Neural cell (in vitro differentiated cells): ENCODE results near the gene CAMK2D. TPM values are rescaled to one million over a fixed set of nuclear protein-coding genes. Genes with fewer than 3 reads are reported as not detected.

Experiments used
- H2AFZ ChIP-seq: fragments of 200-600, 300-800 bp; sonication (generic), shearing (Covaris generic); 2 replicates; pipeline ENCODE4 v1.6.0; 2014; ENCODE audit warnings: low read depth, mild to moderate bottlenecking, antibody characterized with exemption, low read length, moderate library complexity
- H3F3A ChIP-seq: fragments of 200-600 bp; shearing (Covaris generic); 2 replicates; pipeline ENCODE4 v1.6.1; 2016; ENCODE audit warnings: mild to moderate bottlenecking, moderate library complexity, mixed read lengths, antibody characterized with exemption, low read length; ENCODE audit not compliant: insufficient read depth, poor library complexity, severe bottlenecking
- H3K27ac ChIP-seq: fragments of 200-600, 300-800 bp; sonication (generic), shearing (Covaris generic); 2 replicates; pipeline ENCODE4 v1.5.1; 2014; ENCODE audit warnings: mild to moderate bottlenecking, low read length, moderate library complexity
- H3K27me3 ChIP-seq: fragments of 300-800, 200-600 bp; sonication (generic), shearing (Covaris generic); 2 replicates; pipeline ENCODE4 v1.6.0; 2014; ENCODE audit warnings: mild to moderate bottlenecking, low read depth, low read length, moderate library complexity; ENCODE audit not compliant: insufficient read depth
- H3K36me3 ChIP-seq: fragments of 300-800, 200-600 bp; sonication (generic), shearing (Covaris generic); 2 replicates; pipeline ENCODE4 v1.5.1; 2014; ENCODE audit warnings: mild to moderate bottlenecking, antibody characterized with exemption, low read length, moderate library complexity; ENCODE audit not compliant: insufficient read depth
- H3K4me2 ChIP-seq: fragments of 300-800, 200-600 bp; sonication (generic), shearing (Covaris generic); 2 replicates; pipeline ENCODE4 v1.6.0; 2014; ENCODE audit warnings: mild to moderate bottlenecking, low read length
- H3K4me3 ChIP-seq: fragments of 300-800, 200-600 bp; sonication (generic), shearing (Covaris generic); 2 replicates; pipeline ENCODE4 v1.5.1; 2014; ENCODE audit warnings: mild to moderate bottlenecking, low read length, moderate library complexity
- H3K79me2 ChIP-seq: fragments of 200-600 bp; shearing (Covaris generic); replicated peaks from 2 replicates; pipeline ENCODE4 v1.6.0; 2014; ENCODE audit warnings: mild to moderate bottlenecking, low read length, moderate library complexity; ENCODE audit not compliant: insufficient read depth
- H3K9ac ChIP-seq: fragments of 300-800, 200-600 bp; sonication (generic), shearing (Covaris generic); 2 replicates; pipeline ENCODE4 v1.6.1; 2016; ENCODE audit warnings: mild to moderate bottlenecking, low read length, mixed read lengths
- H3K9me2 ChIP-seq: fragments of 200-600 bp; shearing (Covaris generic); 2 replicates; pipeline ENCODE4 v1.6.1; 2016; ENCODE audit warnings: mild to moderate bottlenecking, low read length, mixed read lengths; ENCODE audit not compliant: insufficient read depth
- H3K9me3 ChIP-seq: fragments of 200-600, 300-800 bp; sonication (generic), shearing (Covaris generic); 2 replicates; pipeline ENCODE4 v1.6.1; 2016; ENCODE audit warnings: mild to moderate bottlenecking, mixed run types, low read length, moderate library complexity, mixed read lengths
- H4K20me1 ChIP-seq: fragments of 200-600 bp; shearing (Covaris generic); 2 replicates; pipeline ENCODE4 v1.6.1; 2016; ENCODE audit warnings: mild to moderate bottlenecking, mixed run types; ENCODE audit not compliant: insufficient read depth
- EP300 ChIP-seq: fragments of 450-650 bp; conservative IDR thresholded peaks from 2 replicates; pipeline ENCODE4 v1.6.1; 2014; ENCODE audit warnings: antibody characterized with exemption, mild to moderate bottlenecking, moderate library complexity; ENCODE audit not compliant: poor library complexity, severe bottlenecking
- EZH2 ChIP-seq: fragments of 200-600, 300-800 bp; shearing (Covaris generic), sonication (generic); IDR thresholded peaks from 2 replicates; pipeline ENCODE4 v1.6.1; 2014; ENCODE audit warnings: antibody characterized with exemption, low read length, borderline replicate concordance, mild to moderate bottlenecking; ENCODE audit not compliant: insufficient read depth, poor library complexity, severe bottlenecking
- MXI1 ChIP-seq: fragments of 450-650 bp; conservative IDR thresholded peaks from 2 replicates; pipeline ENCODE4 v1.6.1; 2014; ENCODE audit warnings: antibody characterized with exemption, mild to moderate bottlenecking; ENCODE audit not compliant: poor library complexity, severe bottlenecking
- POLR2AphosphoS5 ChIP-seq: IDR thresholded peaks from 2 replicates; pipeline ENCODE4 v1.6.1; 2012
- RAD21 ChIP-seq: fragments of 450-650 bp; conservative IDR thresholded peaks from 2 replicates; pipeline ENCODE4 v1.6.1; 2014; ENCODE audit warnings: antibody characterized with exemption, mild to moderate bottlenecking, moderate library complexity
- REST ChIP-seq: IDR thresholded peaks from 2 replicates; pipeline ENCODE4 v1.6.1; 2012; ENCODE audit warnings: borderline replicate concordance
- SMC3 ChIP-seq: fragments of 450-650 bp; conservative IDR thresholded peaks from 2 replicates; pipeline ENCODE4 v1.6.1; 2014; ENCODE audit warnings: antibody characterized with exemption, mild to moderate bottlenecking, moderate library complexity; ENCODE audit not compliant: poor library complexity
- TAF1 ChIP-seq: IDR thresholded peaks from 2 replicates; pipeline ENCODE4 v1.6.1; 2012; ENCODE audit warnings: low read depth
- polyA plus RNA-seq: library from polyadenylated mRNA; depleted of rRNA; stranded (reverse); fragments of >200 nt; gene quantifications from 2 replicates; pipeline ENCODE4 v1.2.3, GENCODE V29; 2014
- TF ChIP-seq, protein P1 (sequence below): fragments of 450-650 bp; IDR thresholded peaks from 2 replicates; pipeline ENCODE4 v1.5.1; 2014; ENCODE audit warnings: antibody characterized with exemption, mild to moderate bottlenecking, moderate library complexity; ENCODE audit not compliant: poor library complexity, severe bottlenecking

Gene CAMK2D
- polyA plus RNA-seq, 1 donor from 2014 or later: 27.1 TPM

DNA sequence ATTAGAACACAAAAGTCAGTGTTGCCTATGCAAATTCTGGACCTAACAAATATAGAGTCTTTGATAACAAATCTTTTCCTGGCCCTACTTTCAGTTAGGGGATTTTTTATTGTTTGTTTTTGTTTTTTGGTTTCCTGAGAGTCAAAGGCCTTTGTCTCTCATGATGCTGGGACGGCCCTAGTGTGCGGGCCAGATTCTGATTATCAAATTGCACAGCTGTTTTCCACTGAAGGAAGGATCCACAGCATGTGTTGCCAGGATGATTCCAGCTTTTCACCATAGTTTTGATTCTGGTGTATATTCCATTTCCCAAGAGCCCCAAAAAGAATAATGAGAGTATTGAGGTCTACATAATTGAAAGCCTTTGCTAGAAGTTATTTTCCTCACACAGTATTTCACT lies 248.2 kb downstream of the CAMK2D start:
- Histone ChIP-seq H3K27me3 (no peaks in the 10 kb centered on the region), H3K36me3 (no peaks in the 10 kb centered on the region), H3F3A (no peaks in the 10 kb centered on the region), H2AFZ (no peak overlapping the region), H3K4me2 (no peak overlapping the region), H3K9me3 (no peaks in the 10 kb centered on the region), H3K27ac (no peak overlapping the region), H4K20me1 (no peaks in the 10 kb centered on the region), H3K4me3 (no peak overlapping the region), H3K9me2 (no peaks in the 10 kb centered on the region), H3K9ac (no peak overlapping the region), H3K79me2 (no peaks in the 10 kb centered on the region)
- TF ChIP-seq EZH2 (no peak), SMC3 (no peak), REST (no peak), TAF1 (no peak), POLR2AphosphoS5 (no peak)
- TF ChIP-seq, protein P1, sequence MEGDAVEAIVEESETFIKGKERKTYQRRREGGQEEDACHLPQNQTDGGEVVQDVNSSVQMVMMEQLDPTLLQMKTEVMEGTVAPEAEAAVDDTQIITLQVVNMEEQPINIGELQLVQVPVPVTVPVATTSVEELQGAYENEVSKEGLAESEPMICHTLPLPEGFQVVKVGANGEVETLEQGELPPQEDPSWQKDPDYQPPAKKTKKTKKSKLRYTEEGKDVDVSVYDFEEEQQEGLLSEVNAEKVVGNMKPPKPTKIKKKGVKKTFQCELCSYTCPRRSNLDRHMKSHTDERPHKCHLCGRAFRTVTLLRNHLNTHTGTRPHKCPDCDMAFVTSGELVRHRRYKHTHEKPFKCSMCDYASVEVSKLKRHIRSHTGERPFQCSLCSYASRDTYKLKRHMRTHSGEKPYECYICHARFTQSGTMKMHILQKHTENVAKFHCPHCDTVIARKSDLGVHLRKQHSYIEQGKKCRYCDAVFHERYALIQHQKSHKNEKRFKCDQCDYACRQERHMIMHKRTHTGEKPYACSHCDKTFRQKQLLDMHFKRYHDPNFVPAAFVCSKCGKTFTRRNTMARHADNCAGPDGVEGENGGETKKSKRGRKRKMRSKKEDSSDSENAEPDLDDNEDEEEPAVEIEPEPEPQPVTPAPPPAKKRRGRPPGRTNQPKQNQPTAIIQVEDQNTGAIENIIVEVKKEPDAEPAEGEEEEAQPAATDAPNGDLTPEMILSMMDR: no peak

- no peak overlapping the region for H3K9ac ChIP-seq
- no peaks in the 10 kb centered on the region for H3K36me3 ChIP-seq
- H3K9me3 ChIP-seq: no peaks in the 10 kb centered on the region
- no peaks in the 10 kb centered on the region for H3F3A ChIP-seq
- no peaks in the 10 kb centered on the region for H3K9me2 ChIP-seq
- no peaks in the 10 kb centered on the region for H3K27me3 ChIP-seq
- TF ChIP-seq MXI1 (no peak), REST (no peak), SMC3 (no peak), RAD21 (no peak), EZH2 (no peak), EP300 (no peak), POLR2AphosphoS5 (no peak), TAF1 (no peak)
- TF ChIP-seq, protein P1: no peak
- no peaks in the 10 kb centered on the region for H4K20me1 ChIP-seq
- no peak overlapping the region for H3K27ac ChIP-seq
- no peak overlapping the region for H3K4me3 ChIP-seq
- H3K79me2 ChIP-seq: no peaks in the 10 kb centered on the region
- no peak overlapping the region for H2AFZ ChIP-seq
- no peak overlapping the region for H3K4me2 ChIP-seq
These were observed 248.7 kb downstream of the CAMK2D start for GRCh38 chr4:113512880-113513279.
